Measurements from ENCODE around the gene ENO2.

ENO2 gene

GRCh38 chr12:6939191-6939540 lies 24.8 kb downstream of the ENO2 start:
- Histone ChIP-seq H3K36me3 (ENCODE audit: insufficient read depth) (no peaks in the 10 kb centered on the region), H3K27ac (no peak overlapping the region), H3K4me1 (ENCODE audit: low read depth, poor library complexity, severe bottlenecking) (peaks cover 13% of the 10 kb centered on the region), H3K4me3 (IDR thresholded peaks at IDR 0.05; ENCODE audit: insufficient read depth, low read depth, low read length) (no peak overlapping the region), H3K79me2 (ENCODE audit: insufficient read depth, low read depth) (no peaks in the 10 kb centered on the region), H2AFZ (ENCODE audit: low read depth) (no peak overlapping the region), H3K27me3 (ENCODE audit: insufficient read depth, low read depth) (no peaks in the 10 kb centered on the region), H3K9ac (no peak overlapping the region), H4K20me1 (ENCODE audit: insufficient read depth) (no peaks in the 10 kb centered on the region), H3K4me2 (no peak overlapping the region)
- no peak for TF ChIP-seq CTCF (conservative IDR thresholded peaks at IDR 0.05; ENCODE audit: low read depth, low read length)

GRCh38 chr12:6941267-6941666 lies 26.9 kb downstream of the ENO2 start:
- Histone ChIP-seq H3K79me2 (ENCODE audit: insufficient read depth, low read depth) (no peaks in the 10 kb centered on the region), H2AFZ (ENCODE audit: low read depth) (no peak overlapping the region), H4K20me1 (ENCODE audit: insufficient read depth) (no peaks in the 10 kb centered on the region), H3K4me3 (IDR thresholded peaks at IDR 0.05; ENCODE audit: insufficient read depth, low read depth, low read length) (no peak overlapping the region), H3K27ac (no peak overlapping the region), H3K9ac (no peak overlapping the region), H3K36me3 (ENCODE audit: insufficient read depth) (no peaks in the 10 kb centered on the region), H3K27me3 (ENCODE audit: insufficient read depth, low read depth) (no peaks in the 10 kb centered on the region), H3K4me1 (ENCODE audit: low read depth, poor library complexity, severe bottlenecking) (peaks cover 23% of the 10 kb centered on the region), H3K4me2 (no peak overlapping the region)
- no peak for TF ChIP-seq CTCF (conservative IDR thresholded peaks at IDR 0.05; ENCODE audit: low read depth, low read length)

- no peaks in the 10 kb centered on the region for H3K79me2 ChIP-seq (ENCODE audit: insufficient read depth, low read depth)
- peaks cover 23% of the 10 kb centered on the region for H3K4me1 ChIP-seq (ENCODE audit: low read depth, poor library complexity, severe bottlenecking)
- no peak overlapping the region for H3K27ac ChIP-seq
- H3K27me3 ChIP-seq (ENCODE audit: insufficient read depth, low read depth): no peaks in the 10 kb centered on the region
- no peak overlapping the region for H3K9ac ChIP-seq
- no peak overlapping the region for H2AFZ ChIP-seq (ENCODE audit: low read depth)
- H3K36me3 ChIP-seq (ENCODE audit: insufficient read depth): no peaks in the 10 kb centered on the region
- TF ChIP-seq CTCF (conservative IDR thresholded peaks at IDR 0.05; ENCODE audit: low read depth, low read length): no peak
- H3K4me2 ChIP-seq: no peak overlapping the region
- H3K4me3 ChIP-seq (IDR thresholded peaks at IDR 0.05; ENCODE audit: insufficient read depth, low read depth, low read length): no peak overlapping the region
- no peaks in the 10 kb centered on the region for H4K20me1 ChIP-seq (ENCODE audit: insufficient read depth)
Observed at GRCh38 chr12:6941782-6942181, 27.4 kb downstream of the ENO2 start.

GRCh38 chr12:6942331-6942665 lies 27.9 kb downstream of the ENO2 start:
- Histone ChIP-seq H3K27me3 (ENCODE audit: insufficient read depth, low read depth) (no peaks in the 10 kb centered on the region), H3K4me2 (no peak overlapping the region), H3K79me2 (ENCODE audit: insufficient read depth, low read depth) (no peaks in the 10 kb centered on the region), H4K20me1 (ENCODE audit: insufficient read depth) (no peaks in the 10 kb centered on the region), H3K36me3 (ENCODE audit: insufficient read depth) (no peaks in the 10 kb centered on the region), H2AFZ (ENCODE audit: low read depth) (no peak overlapping the region), H3K9ac (no peak overlapping the region), H3K27ac (no peak overlapping the region; the same call in 1 of the 2 replicates), H3K4me1 (ENCODE audit: low read depth, poor library complexity, severe bottlenecking) (peaks cover 23% of the 10 kb centered on the region), H3K4me3 (IDR thresholded peaks at IDR 0.05; ENCODE audit: insufficient read depth, low read depth, low read length) (no peak overlapping the region)
- TF ChIP-seq CTCF (conservative IDR thresholded peaks at IDR 0.05; ENCODE audit: low read depth, low read length): no peak

GRCh38 chr12:6943389-6943721 lies 29.0 kb downstream of the ENO2 start:
- H2AFZ ChIP-seq (ENCODE audit: low read depth): peak overlapping the region; percentile 28; the same call in 1 of the 2 replicates
- peak overlapping the region; percentile 98 for H3K27ac ChIP-seq
- H4K20me1 ChIP-seq (ENCODE audit: insufficient read depth): no peaks in the 10 kb centered on the region
- peak overlapping the region; percentile 73 for H3K4me2 ChIP-seq
- no peaks in the 10 kb centered on the region for H3K36me3 ChIP-seq (ENCODE audit: insufficient read depth)
- H3K9ac ChIP-seq: peak overlapping the region; percentile 86
- H3K4me3 ChIP-seq (IDR thresholded peaks at IDR 0.05; ENCODE audit: insufficient read depth, low read depth, low read length): no peak overlapping the region
- TF ChIP-seq CTCF (conservative IDR thresholded peaks at IDR 0.05; ENCODE audit: low read depth, low read length): no peak
- no peaks in the 10 kb centered on the region for H3K79me2 ChIP-seq (ENCODE audit: insufficient read depth, low read depth)
- peaks cover 19% of the 10 kb centered on the region for H3K4me1 ChIP-seq (ENCODE audit: low read depth, poor library complexity, severe bottlenecking)
- no peaks in the 10 kb centered on the region for H3K27me3 ChIP-seq (ENCODE audit: insufficient read depth, low read depth)

All from KMS-11 (cell line).